Activated gamma-delta T cell treated with anti-CD3 and anti-CD28 coated beads, Interleukin-2, amount 50 U/mL, for 16 hours (primary cell): ENCODE results near the gene LBHD2.
"Not testable (repeated sequence)": the region's sequence is repeated elsewhere in the genome, so short reads cannot be mapped to it uniquely, and the experiment has no call there.

Experiments used
- DNase-seq: peaks from one replicate; pipeline ENCODE4 v3.0.0-alpha.2; 2020; ENCODE audit warnings: low read depth

LBHD2 gene

DNA sequence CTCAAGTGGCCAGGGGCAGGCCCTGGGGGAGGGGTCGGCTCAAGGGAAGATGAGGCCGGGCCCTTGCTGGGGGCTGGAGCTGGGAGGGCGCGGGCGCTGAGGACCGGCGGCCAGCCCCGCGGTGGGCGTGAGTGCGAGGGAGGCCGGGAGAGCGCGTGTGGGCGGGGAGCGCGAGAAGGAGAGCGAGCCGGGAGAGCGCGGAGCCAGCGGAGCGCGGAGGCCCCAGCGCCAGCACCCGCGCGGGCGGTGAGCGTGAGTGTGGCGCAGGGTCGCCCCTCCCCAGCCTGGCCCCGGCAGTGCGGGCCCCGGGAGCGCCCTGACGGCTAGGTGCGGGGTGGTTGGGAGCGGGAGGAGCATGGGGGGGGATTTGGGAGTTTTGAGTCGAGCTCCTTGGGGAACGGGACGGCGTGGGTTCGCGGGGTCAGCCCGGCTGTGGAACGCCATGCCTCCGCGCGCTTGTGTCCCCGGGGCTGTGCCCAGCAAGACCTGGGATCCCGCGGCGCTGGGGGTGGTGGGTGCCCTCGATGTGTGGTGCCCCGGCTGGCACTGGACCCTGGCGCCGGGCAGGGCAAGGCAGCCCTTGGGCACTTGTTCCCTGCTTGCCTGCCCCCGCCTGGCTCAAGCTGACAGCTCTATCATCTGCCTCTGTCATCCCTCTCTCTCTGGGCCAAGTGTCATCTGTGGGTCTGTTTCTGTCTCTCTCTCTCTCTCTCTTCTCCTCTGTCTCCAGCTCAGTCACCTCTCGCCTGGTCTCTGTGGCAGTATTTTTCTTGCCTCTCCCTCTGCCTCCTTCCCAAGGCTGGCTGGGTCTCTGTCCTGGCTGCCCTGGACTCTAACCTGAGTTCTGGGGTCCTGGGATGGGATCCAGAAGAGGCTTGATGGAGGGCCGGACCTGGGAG lies at the start of gene LBHD2:
Gene LBHD2, plus strand, starts transcription at position 190 of the 899 bp plus-strand sequence. CDS start 1,803 bp downstream, outside the sequence.
- DNase-seq = no peak

DNA sequence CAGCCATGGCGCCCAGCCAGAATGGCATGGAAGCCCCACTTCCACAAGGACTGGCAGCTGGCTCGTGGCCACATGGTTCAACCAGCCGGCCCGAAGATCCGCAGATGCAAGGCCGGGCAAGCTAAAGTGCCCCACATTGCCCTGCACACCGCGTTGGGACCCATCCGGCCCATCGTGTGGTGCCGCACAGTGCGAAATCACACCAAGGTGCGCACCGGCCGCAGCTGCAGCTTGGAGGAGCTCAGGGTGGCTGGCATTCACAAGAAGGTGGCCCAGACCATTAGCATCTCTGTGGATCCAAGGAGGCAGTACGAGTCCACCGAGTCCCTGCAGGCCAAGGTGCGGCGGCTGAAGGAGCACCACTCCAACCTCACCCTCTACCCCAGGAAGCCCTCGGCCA lies 42.5 kb upstream of the LBHD2 start:
- DNase-seq = no peak

DNA sequence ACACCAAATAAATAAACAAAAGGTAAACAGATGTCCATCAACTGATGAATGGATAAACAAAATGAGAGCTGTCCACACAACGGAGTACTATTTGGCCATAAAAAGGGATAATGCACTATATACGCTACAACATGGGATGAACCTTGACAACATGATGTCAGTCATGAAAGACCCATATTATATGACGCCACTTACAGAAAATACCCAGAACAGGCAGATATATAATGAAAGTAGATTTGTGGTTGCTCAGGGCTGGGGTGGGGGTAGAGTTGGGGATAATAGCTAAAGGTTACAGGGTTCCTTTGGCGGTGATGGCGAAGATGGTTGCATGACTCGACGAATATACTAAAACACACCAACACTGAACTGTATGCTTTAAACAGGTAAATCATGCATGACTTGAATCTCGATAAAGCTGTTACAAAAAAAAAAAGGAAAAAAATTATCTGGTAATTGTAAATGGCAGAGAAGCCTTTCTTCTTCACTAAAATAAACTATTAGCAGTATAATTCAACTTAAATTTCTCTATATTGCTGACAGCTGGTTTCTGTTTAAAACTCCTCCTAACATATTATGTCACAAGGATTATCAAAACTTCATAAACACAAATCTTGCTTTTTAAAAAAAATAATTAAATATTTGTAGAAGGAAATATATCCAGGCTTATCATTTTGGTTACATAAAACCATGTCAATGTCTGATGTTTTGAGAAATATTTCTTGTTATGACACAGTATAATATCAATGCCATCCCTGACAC lies 40.6 kb upstream of the LBHD2 start:
- no peak for DNase-seq

DNA sequence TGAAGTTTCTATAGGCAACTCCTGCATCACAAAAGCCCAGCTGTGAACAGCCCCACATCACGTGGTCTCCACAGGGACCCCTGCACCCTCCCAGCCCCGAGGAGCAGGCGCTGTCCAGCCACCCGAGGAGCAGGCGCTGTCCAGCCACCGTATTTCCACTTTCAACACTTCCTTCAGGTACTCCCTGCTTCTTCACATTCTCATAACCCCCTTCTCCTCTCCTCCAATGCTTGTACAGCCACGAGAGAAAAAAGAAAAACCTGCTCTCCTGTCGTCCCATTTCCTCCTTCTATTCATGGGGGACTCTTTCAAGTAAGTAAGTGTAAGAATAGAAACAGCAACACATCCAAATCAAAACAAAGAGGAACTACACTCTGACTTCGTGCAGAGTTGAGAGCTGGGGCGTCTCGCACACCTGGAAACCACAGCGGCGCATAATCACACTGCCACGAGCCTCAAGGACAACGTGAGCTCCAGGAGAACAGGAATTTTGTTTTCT lies 38.6 kb upstream of the LBHD2 start:
- no peak for DNase-seq

DNA sequence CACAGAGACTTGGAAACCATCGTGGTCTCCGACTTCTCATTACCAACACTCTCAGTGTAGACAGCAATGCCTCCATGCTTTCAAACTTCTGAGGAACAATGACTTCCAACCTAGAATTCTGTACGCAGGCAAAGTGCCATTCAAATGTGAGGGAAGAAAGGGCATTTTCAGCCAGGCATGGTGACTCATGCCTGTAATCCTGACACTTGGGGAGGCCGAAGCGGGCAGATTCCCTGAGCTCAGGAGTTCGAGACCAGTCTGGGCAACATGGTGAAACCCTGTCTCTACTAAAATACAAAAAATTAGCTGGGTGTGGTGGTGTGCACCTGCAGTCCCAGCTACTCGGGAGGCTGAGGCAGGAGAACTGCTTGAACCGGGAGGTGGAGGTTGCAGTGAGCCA lies 36.6 kb upstream of the LBHD2 start:
- not testable (repeated sequence) for DNase-seq

DNA sequence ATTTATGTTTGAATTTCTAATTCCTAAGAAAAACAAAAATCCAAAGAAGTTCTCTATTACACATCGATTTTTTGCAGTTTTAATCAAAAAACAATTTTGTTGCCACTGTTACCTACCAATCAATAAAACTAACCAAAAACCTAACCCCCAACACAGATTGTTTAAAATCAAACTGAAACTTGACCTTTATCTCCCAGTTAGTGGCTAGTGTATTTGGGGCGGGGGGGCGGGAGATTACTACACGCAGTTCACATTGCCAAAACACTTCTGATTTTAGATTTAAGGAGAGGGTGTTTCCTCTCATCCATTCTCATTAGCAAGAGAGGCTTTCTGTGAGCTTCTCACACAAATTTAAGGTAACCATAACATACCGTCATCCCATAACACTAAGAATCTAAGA lies 33.1 kb upstream of the LBHD2 start:
- no peak for DNase-seq

DNA sequence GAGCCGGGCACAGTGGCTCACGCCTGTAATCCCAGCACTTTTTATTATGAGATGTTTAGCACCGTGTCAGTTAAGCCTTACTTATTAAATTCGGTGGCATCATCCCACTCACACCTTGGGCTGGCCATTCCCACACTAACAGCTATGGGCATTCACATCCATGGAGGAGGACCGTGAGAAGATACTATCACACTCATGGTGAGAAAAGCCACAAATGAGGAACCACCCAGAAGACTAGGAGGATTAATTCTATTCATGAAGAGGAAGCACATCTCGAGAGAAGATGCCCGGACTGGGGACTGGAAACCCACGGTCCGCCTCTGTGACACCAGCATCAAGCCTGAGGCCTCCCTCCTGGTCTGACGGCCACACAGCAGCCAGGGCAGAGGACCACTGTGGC lies 31.6 kb upstream of the LBHD2 start:
- no peak for DNase-seq

DNA sequence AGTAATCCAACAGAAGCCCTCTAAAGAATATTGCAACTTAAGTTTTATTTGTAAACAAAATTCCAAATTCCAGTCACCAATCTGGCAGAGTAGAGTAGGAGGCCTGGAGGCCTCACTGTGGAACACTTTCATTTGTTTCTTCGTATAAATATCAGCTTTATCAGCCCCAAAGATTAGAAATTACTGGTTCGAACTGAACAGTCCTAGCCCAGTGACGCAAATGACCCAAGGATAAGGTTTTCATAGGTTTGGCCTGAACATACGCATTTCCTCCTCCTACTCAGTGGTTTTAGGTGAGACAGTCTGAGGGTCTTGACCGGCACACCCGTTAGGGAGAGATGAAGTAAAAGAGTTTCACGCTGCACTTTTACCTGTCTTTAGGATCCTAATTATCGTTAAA lies 28.3 kb upstream of the LBHD2 start:
- DNase-seq = no peak

DNA sequence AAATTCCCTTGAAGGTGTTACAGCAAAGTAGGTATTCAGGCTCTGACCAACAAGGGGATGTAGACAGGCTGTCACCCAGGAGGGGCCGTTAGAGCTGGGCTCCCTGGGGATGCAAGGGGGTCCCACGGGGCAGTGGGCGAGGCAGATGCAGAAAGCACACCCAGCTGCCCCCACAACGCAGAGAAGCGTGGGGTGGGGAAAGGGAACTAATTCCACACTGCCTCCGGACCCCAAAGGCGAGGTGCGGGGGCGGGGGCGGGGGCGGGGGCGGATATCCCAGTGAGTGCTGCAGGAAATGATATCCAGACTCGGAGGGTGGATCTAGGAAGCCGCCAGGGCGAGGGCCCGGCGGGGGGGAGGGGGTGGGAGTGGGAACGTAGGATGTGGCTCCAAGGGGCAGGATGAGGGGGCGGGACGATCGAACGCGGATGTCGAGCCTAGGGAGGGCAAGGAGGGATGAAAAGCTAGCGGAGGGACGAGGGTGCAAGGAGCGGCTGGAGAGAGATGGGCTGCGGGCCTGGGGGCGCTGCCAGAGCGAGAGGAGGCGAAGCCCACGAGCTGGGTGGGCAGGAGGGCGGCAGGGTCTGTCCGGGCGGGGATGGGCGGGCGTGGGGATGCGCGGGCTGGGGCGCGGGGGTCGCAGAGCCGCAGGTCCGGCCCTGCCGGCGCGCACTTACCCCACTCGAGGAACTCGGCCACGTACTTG lies 27.5 kb upstream of the LBHD2 start:
- no peak for DNase-seq

DNA sequence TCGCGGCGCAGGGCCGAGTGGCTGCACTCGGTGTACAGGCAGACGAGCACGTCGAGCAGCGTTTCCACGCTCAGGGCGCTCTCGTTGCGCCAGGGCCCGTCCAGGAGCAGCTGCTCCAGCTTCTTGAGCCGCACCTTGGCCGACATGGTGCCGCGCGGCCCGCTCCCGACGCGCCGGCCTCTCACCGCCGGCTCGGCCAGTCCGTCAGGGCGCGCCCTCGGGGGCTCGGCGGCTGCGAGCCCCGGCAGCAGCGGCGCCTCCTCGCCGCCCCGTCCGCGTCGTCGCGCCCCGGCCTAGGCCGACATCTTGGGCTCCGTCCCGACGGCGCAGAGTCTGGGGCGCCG lies 27.0 kb upstream of the LBHD2 start:
- DNase-seq = no peak

DNA sequence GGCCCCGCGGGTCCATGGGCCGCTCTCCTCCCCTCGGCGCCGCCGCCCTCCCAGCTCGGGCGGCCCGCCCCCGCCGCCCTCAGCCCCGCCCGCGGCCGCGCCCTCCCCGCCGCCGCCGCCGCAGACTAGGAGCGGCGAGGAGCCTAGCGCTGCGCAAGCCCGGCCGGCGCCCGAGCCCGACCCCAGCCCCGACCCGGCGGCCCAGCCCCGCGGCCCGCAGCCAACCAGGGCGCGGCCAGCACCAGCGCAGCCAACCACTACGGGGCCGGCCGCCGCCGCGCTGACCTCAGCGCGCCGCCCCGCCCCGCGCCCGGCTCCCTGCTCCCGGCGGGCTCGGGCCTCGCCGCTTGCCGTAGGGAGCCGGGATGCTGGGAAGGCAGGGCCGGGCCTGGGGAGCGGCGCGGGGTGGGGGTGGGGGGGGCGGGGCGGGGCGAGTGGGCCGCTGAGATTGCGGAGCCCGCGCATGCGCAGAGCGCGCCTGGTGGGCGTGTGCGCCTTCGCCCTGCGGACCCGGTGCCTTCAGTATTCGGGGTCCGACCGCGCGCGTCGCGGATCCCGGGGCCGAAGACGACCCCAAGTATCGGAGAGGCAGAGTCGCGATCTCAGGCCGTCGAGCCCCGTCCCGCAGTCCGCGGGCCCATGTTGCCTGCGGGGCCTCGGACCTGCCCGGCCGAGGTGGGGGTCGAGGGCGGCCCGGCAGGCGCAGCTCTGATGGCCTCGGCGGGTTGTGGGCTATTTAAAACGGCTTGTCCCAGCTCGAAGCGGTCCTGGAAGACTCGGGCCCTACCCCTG lies 26.4 kb upstream of the LBHD2 start, which contains the start of gene CDC42BPB:
Gene CDC42BPB, minus strand, starts transcription at position 178 of the 792 bp plus-strand sequence. CDS start 376 bp downstream, outside the sequence.
- DNase-seq = peak; percentile 9

DNA sequence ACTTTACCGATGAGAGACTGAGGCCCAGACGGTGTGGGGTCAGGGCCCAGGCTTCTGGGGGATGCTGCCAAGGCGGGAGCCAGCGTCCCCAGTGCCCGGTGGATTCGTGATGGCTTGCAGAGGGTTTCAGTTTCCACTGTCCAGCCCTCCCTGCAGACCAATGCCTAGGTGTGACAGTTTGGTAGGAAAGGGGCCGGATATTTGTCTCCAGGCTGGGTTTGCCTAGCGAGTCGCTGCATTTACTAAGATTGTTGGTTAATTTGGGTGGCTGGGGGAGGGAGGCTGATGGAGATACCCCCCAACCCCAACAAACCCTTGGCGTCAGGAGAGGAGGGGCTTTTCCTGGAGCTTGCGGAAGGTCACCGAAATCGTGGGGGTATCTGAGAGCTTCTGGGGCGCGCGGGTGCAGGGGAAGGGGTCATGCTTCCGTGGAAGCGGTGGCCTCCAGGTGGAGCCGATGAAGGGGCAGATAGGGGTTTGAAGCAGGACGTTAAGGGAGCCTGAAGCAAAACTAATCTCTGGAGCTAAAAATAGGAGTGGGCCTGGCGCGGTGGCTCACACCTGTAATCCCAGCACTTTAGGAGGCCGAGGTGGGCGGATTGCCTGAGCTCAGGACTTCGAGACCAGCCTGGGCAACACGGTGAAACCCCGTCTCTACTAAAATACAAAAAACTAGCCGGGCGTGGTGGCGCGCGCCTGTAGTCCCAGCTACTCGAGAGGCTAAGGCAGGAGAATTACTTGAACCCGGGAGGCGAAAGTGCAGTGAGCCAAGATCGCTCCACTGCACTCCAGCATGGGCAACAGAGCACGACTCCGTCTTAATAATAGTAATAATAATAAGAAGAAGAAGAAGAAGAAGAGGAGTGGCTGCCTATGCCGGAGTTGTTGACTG lies 25.6 kb upstream of the LBHD2 start:
- DNase-seq = no peak

DNA sequence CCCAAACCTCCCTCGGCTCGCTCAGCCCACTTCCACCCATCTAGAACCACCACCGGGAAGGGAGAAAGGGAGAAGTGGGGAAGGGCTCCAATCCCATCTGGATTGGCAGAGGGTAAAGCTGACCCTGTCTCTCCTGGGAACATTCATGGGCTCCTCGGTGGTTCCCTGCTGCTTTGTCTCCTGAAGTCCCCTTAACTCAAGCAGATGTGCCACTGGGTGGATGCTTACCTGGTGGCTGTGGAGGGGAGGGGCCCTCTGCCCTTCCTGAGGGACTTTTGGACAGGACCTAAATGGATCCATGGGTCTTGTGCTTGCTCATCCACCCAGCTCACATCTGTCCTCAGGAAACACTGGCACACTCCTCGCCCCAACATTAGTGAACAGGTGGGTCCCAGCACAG lies 24.5 kb upstream of the LBHD2 start:
- no peak for DNase-seq

DNA sequence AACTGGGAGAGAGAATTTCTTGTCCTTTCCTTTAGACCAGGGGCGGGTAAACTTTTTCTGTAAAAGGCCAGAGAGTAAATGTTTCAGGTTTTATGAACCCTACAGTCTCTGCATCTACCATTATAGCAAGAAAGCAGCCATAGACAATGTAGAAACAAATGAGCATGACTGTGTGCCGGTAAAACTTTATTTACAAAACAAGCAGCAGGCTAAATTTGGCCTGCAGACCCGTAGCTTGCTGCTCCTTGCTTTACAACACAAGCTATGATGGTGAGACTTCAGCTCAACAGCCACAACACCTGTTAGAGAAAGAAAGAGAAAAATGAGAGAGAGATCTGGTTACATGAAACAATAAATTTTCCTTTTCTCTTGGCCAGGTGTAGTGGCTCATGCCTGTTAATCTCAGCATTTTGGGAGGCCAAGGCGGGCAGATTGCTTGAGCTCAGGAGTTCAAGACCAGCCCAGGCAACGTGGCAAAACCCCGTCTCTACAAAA lies 22.5 kb upstream of the LBHD2 start:
- DNase-seq = no peak

DNA sequence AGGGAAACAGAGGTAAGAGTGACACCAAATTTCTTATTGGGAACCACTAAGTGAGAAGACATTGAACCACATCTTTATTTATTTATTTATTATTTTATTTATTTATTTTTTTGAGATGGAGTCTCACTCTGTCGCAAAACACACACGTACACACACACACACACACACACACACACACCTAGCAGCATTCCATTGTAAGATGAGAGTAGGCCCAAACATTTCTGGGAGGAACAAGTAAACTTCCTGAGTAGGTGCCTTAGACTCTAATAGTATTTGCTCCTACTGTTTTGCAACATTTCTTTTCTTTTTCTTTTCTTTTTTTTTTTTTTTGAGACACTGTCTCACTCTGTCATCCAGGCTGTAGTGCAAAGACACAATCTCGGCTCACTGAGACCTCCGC lies 19.6 kb upstream of the LBHD2 start:
- no peak for DNase-seq

DNA sequence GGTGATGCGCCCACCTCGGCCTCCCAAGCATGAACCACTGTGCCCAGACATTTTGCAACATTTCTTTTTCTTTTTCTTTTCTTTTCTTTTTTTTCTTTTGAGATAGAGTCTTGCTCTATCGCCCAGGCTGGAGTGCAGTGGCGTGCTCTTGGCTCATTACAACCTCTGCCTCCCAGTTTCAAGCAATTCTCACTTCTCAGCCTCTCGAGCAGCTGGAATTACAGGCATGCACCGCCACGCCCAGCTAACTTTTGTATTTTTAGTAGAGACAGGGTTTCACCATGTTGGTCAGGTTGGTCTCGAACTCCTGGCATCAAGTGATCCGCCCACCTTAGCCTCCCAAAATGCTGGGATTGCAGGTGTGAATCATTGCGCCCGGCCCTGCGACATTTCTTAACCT lies 19.0 kb upstream of the LBHD2 start:
- no peak for DNase-seq

DNA sequence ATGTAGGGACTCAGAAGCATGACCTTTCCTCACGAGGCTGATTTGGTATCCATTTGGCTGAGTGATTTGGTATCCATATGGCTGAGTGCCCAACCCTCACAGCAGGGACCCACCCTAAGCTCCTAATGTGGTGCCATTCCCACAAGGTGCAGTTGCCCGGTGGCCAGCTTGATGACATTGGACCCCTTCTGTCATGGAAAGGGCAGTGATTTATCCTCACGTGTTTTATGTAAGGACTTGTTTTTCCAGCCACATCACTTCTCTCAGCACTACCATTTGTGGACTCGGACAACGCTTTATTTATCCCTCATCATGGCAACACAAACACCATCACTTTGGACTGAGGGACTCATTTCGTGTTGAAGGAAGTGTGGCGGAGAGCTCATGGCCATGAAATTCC lies 18.1 kb upstream of the LBHD2 start:
- no peak for DNase-seq

DNA sequence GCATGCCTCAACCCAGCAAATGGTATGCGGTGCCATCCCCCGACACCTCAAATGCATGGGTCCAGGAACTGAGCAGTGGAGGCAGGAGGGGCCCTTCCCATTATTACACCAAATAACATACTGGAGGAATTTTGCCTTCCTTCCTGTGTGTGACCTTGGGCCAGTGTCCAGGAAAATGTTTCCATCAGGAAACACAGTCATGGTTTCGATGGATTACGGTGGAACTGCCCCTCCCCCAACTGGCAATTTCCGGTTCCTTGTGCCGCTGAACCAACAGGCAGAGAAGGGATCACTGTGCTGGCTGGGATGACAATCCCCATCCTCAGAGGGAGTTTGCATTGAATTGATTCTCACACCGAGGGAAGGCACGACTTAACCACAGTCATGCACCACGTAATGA lies 17.6 kb upstream of the LBHD2 start:
- no peak for DNase-seq

DNA sequence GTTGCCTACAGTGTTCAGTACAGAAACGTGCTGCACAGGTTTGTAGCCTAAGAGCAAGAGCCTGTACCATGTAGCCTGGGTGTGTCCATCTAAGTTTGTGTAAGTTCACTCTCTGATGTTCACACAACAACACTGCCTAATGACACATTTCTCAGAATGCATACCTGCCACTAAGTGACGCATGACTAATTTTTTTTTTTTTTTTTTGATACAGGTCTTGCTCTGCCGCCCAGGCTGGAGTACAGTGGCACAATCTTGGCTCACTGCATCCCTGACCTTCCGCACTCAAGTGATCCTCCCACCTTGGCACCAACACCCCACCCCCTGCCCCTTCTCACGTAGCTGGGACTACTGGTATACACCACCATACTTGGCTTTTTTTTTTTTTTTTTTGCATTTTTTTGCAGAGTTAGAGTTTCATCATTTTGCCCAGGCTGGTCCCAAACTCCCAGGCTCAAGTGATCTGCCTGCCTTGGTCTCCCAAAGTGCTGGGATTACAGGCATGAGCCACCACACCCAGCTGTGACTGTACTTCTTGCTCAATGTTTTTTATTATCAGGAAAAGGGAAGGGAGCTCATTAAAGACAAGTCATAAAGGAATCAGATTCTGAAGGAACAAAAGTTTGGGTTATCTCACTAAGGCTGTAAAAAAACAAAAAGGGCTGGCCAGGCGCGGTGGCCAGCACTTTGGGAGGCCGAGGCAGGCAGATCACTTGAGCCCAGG lies 16.6 kb upstream of the LBHD2 start:
- no peak for DNase-seq
